H9 (cell line): ENCODE results near the gene RPP25. TPM values are rescaled to one million over a fixed set of nuclear protein-coding genes. Genes with fewer than 3 reads are reported as not detected.
A peak's percentile ranks its signal among the peaks of the same experiment; 100 is the strongest.

Experiments
- DNase-seq: peaks from one replicate; pipeline ENCODE4 v3.0.0-alpha.2; 2017
- H2AFZ ChIP-seq: one replicate; pipeline ENCODE4 v1.6.1; 2013; ENCODE audit warnings: mild to moderate bottlenecking, low read length, control low read depth, moderate library complexity
- H2AK5ac ChIP-seq: 2 replicates; pipeline ENCODE4 v1.6.1; 2013; ENCODE audit warnings: low read length, control low read depth, mixed read lengths; ENCODE audit not compliant: insufficient read length
- H2BK120ac ChIP-seq: one replicate; pipeline ENCODE4 v1.6.1; 2013; ENCODE audit warnings: low read depth, mild to moderate bottlenecking, low read length, control low read depth, inconsistent platforms; ENCODE audit not compliant: poor library complexity, severe bottlenecking
- H2BK12ac ChIP-seq: 2 replicates; pipeline ENCODE4 v1.6.1; 2013; ENCODE audit warnings: low read length, control low read depth, mixed read lengths, low read depth; ENCODE audit not compliant: insufficient read length
- H2BK15ac ChIP-seq: 2 replicates; pipeline ENCODE4 v1.6.1; 2013; ENCODE audit warnings: low read depth, low read length, control low read depth
- H2BK20ac ChIP-seq: one replicate; pipeline ENCODE4 v1.6.1; 2013; ENCODE audit warnings: low read depth, mild to moderate bottlenecking, low read length, control low read depth, inconsistent platforms; ENCODE audit not compliant: poor library complexity, severe bottlenecking
- H2BK5ac ChIP-seq: 2 replicates; pipeline ENCODE4 v1.6.1; 2013; ENCODE audit warnings: low read length, control low read depth, mixed read lengths; ENCODE audit not compliant: insufficient read length
- H3K14ac ChIP-seq: 2 replicates; pipeline ENCODE4 v1.6.1; 2013; ENCODE audit warnings: low read length, control low read depth; ENCODE audit not compliant: insufficient read depth
- H3K18ac ChIP-seq: 2 replicates; pipeline ENCODE4 v1.6.1; 2013; ENCODE audit warnings: low read depth, mild to moderate bottlenecking, mixed read lengths, low read length, control low read depth; ENCODE audit not compliant: insufficient read length
- H3K23ac ChIP-seq: 2 replicates; pipeline ENCODE4 v1.6.1; 2013; ENCODE audit warnings: low read length, control low read depth, mixed read lengths, low read depth; ENCODE audit not compliant: insufficient read length
- H3K23me2 ChIP-seq: 2 replicates; pipeline ENCODE4 v1.6.1; 2013; ENCODE audit warnings: low read depth, mild to moderate bottlenecking, mixed read lengths, low read length, control low read depth; ENCODE audit not compliant: insufficient read length, poor library complexity, severe bottlenecking
- H3K27ac ChIP-seq: 2 replicates; pipeline ENCODE4 v1.5.1; 2013; ENCODE audit warnings: low read length, control low read depth, mixed read lengths, low read depth; ENCODE audit not compliant: insufficient read length
- H3K27me3 ChIP-seq: 2 replicates; pipeline ENCODE4 v1.6.1; 2013; ENCODE audit warnings: low read length, control low read depth, inconsistent platforms; ENCODE audit not compliant: insufficient read depth
- H3K4ac ChIP-seq: 2 replicates; pipeline ENCODE4 v1.6.1; 2013; ENCODE audit warnings: low read depth, mild to moderate bottlenecking, control low read depth, inconsistent platforms, low read length, moderate library complexity
- H3K4me1 ChIP-seq: 2 replicates; pipeline ENCODE4 v1.6.1; 2013; ENCODE audit warnings: low read length, control low read depth, inconsistent platforms; ENCODE audit not compliant: insufficient read depth
- H3K4me2 ChIP-seq: 2 replicates; pipeline ENCODE4 v1.6.1; 2013; ENCODE audit warnings: low read length, control low read depth, mixed read lengths; ENCODE audit not compliant: insufficient read length, insufficient read depth
- H3K56ac ChIP-seq: 2 replicates; pipeline ENCODE4 v1.6.1; 2013; ENCODE audit warnings: low read depth, mild to moderate bottlenecking, mixed read lengths, low read length, control low read depth; ENCODE audit not compliant: insufficient read length
- H3K79me1 ChIP-seq: 2 replicates; pipeline ENCODE4 v1.6.1; 2013; ENCODE audit warnings: low read depth, mild to moderate bottlenecking, moderate library complexity, low read length, control low read depth, inconsistent platforms; ENCODE audit not compliant: insufficient read depth, poor library complexity, severe bottlenecking
- H3K79me2 ChIP-seq: 2 replicates; pipeline ENCODE4 v1.6.1; 2013; ENCODE audit warnings: low read length, control low read depth, inconsistent platforms; ENCODE audit not compliant: insufficient read depth
- H3K9ac ChIP-seq: 2 replicates; pipeline ENCODE4 v1.6.1; 2013; ENCODE audit warnings: low read length, control low read depth, mixed read lengths; ENCODE audit not compliant: insufficient read length; ENCODE audit errors: extremely low read depth
- H3K9me3 ChIP-seq: one replicate; pipeline ENCODE4 v1.6.1; 2013; ENCODE audit warnings: low read depth, low read length, inconsistent platforms; ENCODE audit not compliant: control insufficient read depth
- H3T11ph ChIP-seq: one replicate; pipeline ENCODE4 v1.6.1; 2013; ENCODE audit warnings: mild to moderate bottlenecking, low read length, control low read depth, inconsistent platforms
- H4K20me1 ChIP-seq: one replicate; pipeline ENCODE4 v1.6.1; 2013; ENCODE audit not compliant: control insufficient read depth, insufficient read length, insufficient read depth
- H4K5ac ChIP-seq: 2 replicates; pipeline ENCODE4 v1.6.1; 2013; ENCODE audit warnings: low read depth, mild to moderate bottlenecking, mixed read lengths, low read length, control low read depth; ENCODE audit not compliant: insufficient read length
- H4K8ac ChIP-seq: replicated peaks from 2 replicates; pipeline ENCODE4 v1.6.1; 2013; ENCODE audit warnings: low read length, control low read depth, mixed read lengths, low read depth; ENCODE audit not compliant: insufficient read length
- H4K91ac ChIP-seq: 2 replicates; pipeline ENCODE4 v1.6.1; 2013; ENCODE audit warnings: low read depth, mild to moderate bottlenecking, moderate library complexity, mixed read lengths, low read length, control low read depth; ENCODE audit not compliant: insufficient read length
- H3K27ac Mint-ChIP-seq, 3 experiments: 2 replicates in 2 of 3; 3 replicates in 1 of 3; pipeline ENCODE4 v1.8.0; 2020 to 2021; ENCODE audit warnings: mixed read lengths in 3 of 3, mild to moderate bottlenecking in 1 of 3, moderate library complexity in 1 of 3
- H3K27me3 Mint-ChIP-seq: 2 replicates; pipeline ENCODE4 v1.8.0; 2021; ENCODE audit warnings: low read depth, mild to moderate bottlenecking, moderate library complexity, mixed read lengths
- H3K36me3 Mint-ChIP-seq, 3 experiments: 2 replicates in 2 of 3; 3 replicates in 1 of 3; pipeline ENCODE4 v1.8.0; 2020 to 2021; ENCODE audit warnings: low read depth in 3 of 3, mixed read lengths in 3 of 3; ENCODE audit not compliant: insufficient read depth in 1 of 3
- H3K4me1 Mint-ChIP-seq, 2 experiments: 2 replicates each; pipeline ENCODE4 v1.8.0; 2020; ENCODE audit warnings: mixed read lengths in 2 of 2
- H3K4me3 Mint-ChIP-seq, 2 experiments: 2 replicates in 1 of 2; 3 replicates in 1 of 2; pipeline ENCODE4 v1.8.0; 2020 to 2021; ENCODE audit warnings: mild to moderate bottlenecking in 2 of 2, mixed read lengths in 2 of 2, moderate library complexity in 1 of 2
- H3K9me3 Mint-ChIP-seq, 2 experiments: 2 replicates in 1 of 2; 3 replicates in 1 of 2; pipeline ENCODE4 v1.8.0; 2020; ENCODE audit warnings: mild to moderate bottlenecking in 2 of 2, mixed read lengths in 2 of 2, moderate library complexity in 1 of 2
- CTCF ChIP-seq: fragments of 200-600 bp; sonication (generic); conservative IDR thresholded peaks from 3 replicates; pipeline ENCODE4 v1.8.0; 2021; ENCODE audit warnings: antibody characterized with exemption, mild to moderate bottlenecking
- WGBS: extraction: QIAGEN DNeasy Blood & Tissue Kit; methylation state at CpG from one replicate; pipeline ENCODE4 v1.1.7; 2013; ENCODE audit warnings: missing lambda C conversion rate, low lambda C conversion rate, mixed read lengths; ENCODE audit not compliant: insufficient read length; ENCODE audit errors: extremely low coverage; 5-methylcytosine and 5-hydroxymethylcytosine counted together
- total RNA-seq: library from RNA; stranded (reverse); gene quantifications from 2 replicates; pipeline ENCODE4 v1.2.1, GENCODE V29; 2021

The RPP25 gene
- total RNA-seq, 1 experiment from 2014 or later, result 12.6 TPM

- H3K4me1 Mint-ChIP-seq, result peaks cover 6 to 15% of the 10 kb centered on the region in 2 experiments
- Histone ChIP-seq H3K79me2 (peaks cover 24% of the 10 kb centered on the region; the same call in 1 of the 2 replicates), H2BK120ac (no peak within 1 kb of the TSS), H3K9ac (peak within 1 kb of the TSS; percentile 52), H4K5ac (no peak within 1 kb of the TSS), H3K23me2 (no peaks in the 10 kb centered on the region), H4K91ac (no peak within 1 kb of the TSS), H4K20me1 (no peaks in the 10 kb centered on the region), H3K18ac (peak within 1 kb of the TSS; percentile 88), H2AFZ (no peak within 1 kb of the TSS), H2AK5ac (no peak within 1 kb of the TSS), H3K14ac (peak within 1 kb of the TSS; percentile 91), H3K4me2 (peak within 1 kb of the TSS; percentile 84), H2BK20ac (no peak within 1 kb of the TSS), H3K27me3 (no peaks in the 10 kb centered on the region), H3K9me3 (no peaks in the 10 kb centered on the region), H3K79me1 (no peaks in the 10 kb centered on the region), H3K56ac (no peak within 1 kb of the TSS), H2BK5ac (no peak within 1 kb of the TSS), H3K4me1 (no peaks in the 10 kb centered on the region), H3K4ac (no peak within 1 kb of the TSS), H3T11ph (no peak within 1 kb of the TSS), H2BK15ac (no peak within 1 kb of the TSS), H3K23ac (no peak within 1 kb of the TSS), H3K27ac (no peak within 1 kb of the TSS), H4K8ac (no peak within 1 kb of the TSS), H2BK12ac (no peak within 1 kb of the TSS)
- H3K36me3 Mint-ChIP-seq, result peaks cover 2 to 8% (median 7%) of the 10 kb centered on the region in 3 experiments; a peak in 4 of 7 replicates
- H3K27ac Mint-ChIP-seq, result peak within 1 kb of the TSS; percentile 83 to 89 (median 85); a peak in 6 of 7 replicates
- no peak for TF ChIP-seq CTCF
- peak within 1 kb of the TSS; percentile 85 to 96 for H3K4me3 Mint-ChIP-seq
- peak; percentile 96 for DNase-seq
- peaks cover under 1% of the 10 kb centered on the region; the same call in 1 of the 2 replicates for H3K27me3 Mint-ChIP-seq
- no CpG with 5 or more reads among the region's 85 CpGs for WGBS
- no peaks in the 10 kb centered on the region for H3K9me3 Mint-ChIP-seq
Measured at GRCh38 chr15:74937590-74938371, 18.8 kb downstream of the RPP25 start, which contains the start of gene COX5A. Gene COX5A, minus strand, starts transcription at chr15:74938073. Its CDS starts 59 bp downstream, at chr15:74938014.
